ENCODE measurements around the gene PDLIM5. TPM values are rescaled to one million over a fixed set of nuclear protein-coding genes. Genes with fewer than 3 reads are reported as not detected.
"Not testable (repeated sequence)": the region's sequence is repeated elsewhere in the genome, so short reads cannot be mapped to it uniquely, and the experiment has no call there.

Gene PDLIM5
- total RNA-seq, 2 donors from 2014 or later, result 17.6 to 21.4 TPM

GRCh38 chr4:94556047-94556446, 104.3 kb downstream of the PDLIM5 start:
- DNase-seq; H3K27me3 Mint-ChIP-seq (ENCODE audit: low read depth); H3K36me3 Mint-ChIP-seq (ENCODE audit: insufficient read depth in 2 of 2); H3K9me3 Mint-ChIP-seq; H3K4me1 Mint-ChIP-seq (ENCODE audit: low read depth); H3K27ac Mint-ChIP-seq; ATAC-seq (replicated peaks in 1 of 2); H3K4me3 Mint-ChIP-seq: not testable (repeated sequence)

GRCh38 chr4:94557632-94558031, 105.9 kb downstream of the PDLIM5 start:
- not testable (repeated sequence) for H3K27ac Mint-ChIP-seq; DNase-seq; H3K4me1 Mint-ChIP-seq (ENCODE audit: low read depth); ATAC-seq (replicated peaks in 1 of 2); H3K36me3 Mint-ChIP-seq (ENCODE audit: insufficient read depth in 2 of 2); H3K4me3 Mint-ChIP-seq; H3K9me3 Mint-ChIP-seq; H3K27me3 Mint-ChIP-seq (ENCODE audit: low read depth)

GRCh38 chr4:94558392-94558904, 106.7 kb downstream of the PDLIM5 start:
- Mint-ChIP-seq H3K4me1 (ENCODE audit: low read depth) (peaks cover 7% of the 10 kb centered on the region), H3K9me3 (peaks cover 4 to 5% of the 10 kb centered on the region in 2 donors), H3K4me3 (no peak overlapping the region), H3K27ac (no peak overlapping the region), H3K27me3 (ENCODE audit: low read depth) (no peaks in the 10 kb centered on the region), H3K36me3 (ENCODE audit: insufficient read depth in 2 of 2) (peaks cover 0 to 2% of the 10 kb centered on the region in 2 donors)
- DNase-seq (no peak), ATAC-seq (replicated peaks in 1 of 2) (no peak)

GRCh38 chr4:94559351-94559806, 107.6 kb downstream of the PDLIM5 start:
- H3K4me3 Mint-ChIP-seq, result no peak overlapping the region
- no peak overlapping the region for H3K27ac Mint-ChIP-seq
- peaks cover 0 to 2% of the 10 kb centered on the region in 2 donors for H3K36me3 Mint-ChIP-seq (ENCODE audit: insufficient read depth in 2 of 2)
- peaks cover 4 to 5% of the 10 kb centered on the region in 2 donors for H3K9me3 Mint-ChIP-seq
- DNase-seq (no peak), ATAC-seq (replicated peaks in 1 of 2) (no peak)
- peaks cover 7% of the 10 kb centered on the region for H3K4me1 Mint-ChIP-seq (ENCODE audit: low read depth)
- H3K27me3 Mint-ChIP-seq (ENCODE audit: low read depth), result no peaks in the 10 kb centered on the region

- Mint-ChIP-seq H3K9me3 (peaks cover 4% of the 10 kb centered on the region in 2 donors), H3K27ac (no peak overlapping the region)
Observed at GRCh38 chr4:94561249-94562024, 109.7 kb downstream of the PDLIM5 start.

GRCh38 chr4:94562285-94562684, 110.5 kb downstream of the PDLIM5 start:
- no peaks in the 10 kb centered on the region for H3K27me3 Mint-ChIP-seq (ENCODE audit: low read depth)
- no peak overlapping the region for H3K27ac Mint-ChIP-seq
- peaks cover 2 to 3% of the 10 kb centered on the region in 2 donors for H3K9me3 Mint-ChIP-seq
- no peaks in the 10 kb centered on the region for H3K36me3 Mint-ChIP-seq (ENCODE audit: insufficient read depth in 2 of 2)
- H3K4me3 Mint-ChIP-seq, result no peak overlapping the region
- ATAC-seq (replicated peaks in 1 of 2), result no peak
- H3K4me1 Mint-ChIP-seq (ENCODE audit: low read depth), result peaks cover 7% of the 10 kb centered on the region
- no peak for DNase-seq

More at GRCh38 chr4:94561249-94562024, 109.7 kb downstream of the PDLIM5 start:
- peaks cover 7% of the 10 kb centered on the region for H3K4me1 Mint-ChIP-seq (ENCODE audit: low read depth)
- no peak for ATAC-seq (replicated peaks in 1 of 2)
- H3K27me3 Mint-ChIP-seq (ENCODE audit: low read depth), result no peaks in the 10 kb centered on the region
- no peak overlapping the region for H3K4me3 Mint-ChIP-seq
- H3K36me3 Mint-ChIP-seq (ENCODE audit: insufficient read depth in 2 of 2), result peaks cover 0 to 2% of the 10 kb centered on the region in 2 donors
- no peak for DNase-seq

GRCh38 chr4:94564252-94564651, 112.5 kb downstream of the PDLIM5 start:
- peaks cover 7% of the 10 kb centered on the region for H3K4me1 Mint-ChIP-seq (ENCODE audit: low read depth)
- ATAC-seq (replicated peaks in 1 of 2), result no peak
- H3K27me3 Mint-ChIP-seq (ENCODE audit: low read depth), result no peaks in the 10 kb centered on the region
- DNase-seq, result no peak
- H3K9me3 Mint-ChIP-seq, result peaks cover 0 to under 1% of the 10 kb centered on the region in 2 donors
- no peaks in the 10 kb centered on the region for H3K36me3 Mint-ChIP-seq (ENCODE audit: insufficient read depth in 2 of 2)
- H3K4me3 Mint-ChIP-seq, result no peak overlapping the region
- H3K27ac Mint-ChIP-seq, result no peak overlapping the region

- Mint-ChIP-seq H3K4me1 (ENCODE audit: low read depth) (peaks cover 4% of the 10 kb centered on the region), H3K36me3 (ENCODE audit: insufficient read depth in 2 of 2) (no peaks in the 10 kb centered on the region), H3K27ac (no peak overlapping the region), H3K9me3 (no peaks in the 10 kb centered on the region), H3K4me3 (no peak overlapping the region), H3K27me3 (ENCODE audit: low read depth) (no peaks in the 10 kb centered on the region)
- ATAC-seq (replicated peaks in 1 of 2) (no peak), DNase-seq (no peak)
Observed at GRCh38 chr4:94566420-94566819, 114.7 kb downstream of the PDLIM5 start.

- no peak overlapping the region for H3K27ac Mint-ChIP-seq
- H3K4me3 Mint-ChIP-seq, result peak overlapping the region in 1 of 2 donors; percentile 18
- DNase-seq (no peak), ATAC-seq (replicated peaks in 1 of 2) (no peak)
- no peaks in the 10 kb centered on the region for H3K9me3 Mint-ChIP-seq
- H3K36me3 Mint-ChIP-seq (ENCODE audit: insufficient read depth in 2 of 2), result no peaks in the 10 kb centered on the region
- no peaks in the 10 kb centered on the region for H3K27me3 Mint-ChIP-seq (ENCODE audit: low read depth)
- no peaks in the 10 kb centered on the region for H3K4me1 Mint-ChIP-seq (ENCODE audit: low read depth)
Observed at GRCh38 chr4:94567811-94568210, 116.1 kb downstream of the PDLIM5 start.

GRCh38 chr4:94570558-94570957, 118.8 kb downstream of the PDLIM5 start:
- DNase-seq (no peak), ATAC-seq (replicated peaks in 1 of 2) (no peak)
- Mint-ChIP-seq H3K27me3 (ENCODE audit: low read depth) (no peaks in the 10 kb centered on the region), H3K4me3 (no peak overlapping the region), H3K9me3 (no peaks in the 10 kb centered on the region), H3K4me1 (ENCODE audit: low read depth) (no peaks in the 10 kb centered on the region), H3K36me3 (ENCODE audit: insufficient read depth in 2 of 2) (no peaks in the 10 kb centered on the region), H3K27ac (no peak overlapping the region)

GRCh38 chr4:94571298-94571697, 119.6 kb downstream of the PDLIM5 start:
- no peaks in the 10 kb centered on the region for H3K4me1 Mint-ChIP-seq (ENCODE audit: low read depth)

GRCh38 chr4:94571715-94572114, 120.0 kb downstream of the PDLIM5 start:
- no peak for DNase-seq
- H3K4me1 Mint-ChIP-seq (ENCODE audit: low read depth), result no peaks in the 10 kb centered on the region
- ATAC-seq (replicated peaks in 1 of 2), result no peak
- no peak overlapping the region for H3K27ac Mint-ChIP-seq
- no peaks in the 10 kb centered on the region for H3K27me3 Mint-ChIP-seq (ENCODE audit: low read depth)
- H3K9me3 Mint-ChIP-seq, result no peaks in the 10 kb centered on the region
- H3K4me3 Mint-ChIP-seq, result no peak overlapping the region
- no peaks in the 10 kb centered on the region for H3K36me3 Mint-ChIP-seq (ENCODE audit: insufficient read depth in 2 of 2)

More at GRCh38 chr4:94571298-94571697, 119.6 kb downstream of the PDLIM5 start:
- H3K27ac Mint-ChIP-seq, result no peak overlapping the region
- no peak overlapping the region for H3K4me3 Mint-ChIP-seq
- H3K27me3 Mint-ChIP-seq (ENCODE audit: low read depth), result no peaks in the 10 kb centered on the region
- no peak for ATAC-seq (replicated peaks in 1 of 2)
- no peaks in the 10 kb centered on the region for H3K9me3 Mint-ChIP-seq
- no peaks in the 10 kb centered on the region for H3K36me3 Mint-ChIP-seq (ENCODE audit: insufficient read depth in 2 of 2)
- no peak for DNase-seq

GRCh38 chr4:94574050-94574449, 122.3 kb downstream of the PDLIM5 start:
- Mint-ChIP-seq H3K36me3 (ENCODE audit: insufficient read depth in 2 of 2) (no peaks in the 10 kb centered on the region), H3K4me1 (ENCODE audit: low read depth) (no peaks in the 10 kb centered on the region), H3K9me3 (no peaks in the 10 kb centered on the region), H3K4me3 (no peak overlapping the region), H3K27me3 (ENCODE audit: low read depth) (no peaks in the 10 kb centered on the region), H3K27ac (no peak overlapping the region)
- DNase-seq (no peak), ATAC-seq (replicated peaks in 1 of 2) (no peak)

Data from activated T-cell treated with anti-CD3 and anti-CD28 coated beads, Interleukin-2, amount 50 U/mL, for 72 hours (primary cell).